ENCODE results near the gene C22orf31.

Gene C22orf31

GRCh38 chr22:29061773-29062172, at the start of gene C22orf31:
Gene C22orf31, minus strand, starts transcription at chr22:29061831. Its CDS starts 39 bp downstream, at chr22:29061792.
- TF ChIP-seq, protein P1, sequence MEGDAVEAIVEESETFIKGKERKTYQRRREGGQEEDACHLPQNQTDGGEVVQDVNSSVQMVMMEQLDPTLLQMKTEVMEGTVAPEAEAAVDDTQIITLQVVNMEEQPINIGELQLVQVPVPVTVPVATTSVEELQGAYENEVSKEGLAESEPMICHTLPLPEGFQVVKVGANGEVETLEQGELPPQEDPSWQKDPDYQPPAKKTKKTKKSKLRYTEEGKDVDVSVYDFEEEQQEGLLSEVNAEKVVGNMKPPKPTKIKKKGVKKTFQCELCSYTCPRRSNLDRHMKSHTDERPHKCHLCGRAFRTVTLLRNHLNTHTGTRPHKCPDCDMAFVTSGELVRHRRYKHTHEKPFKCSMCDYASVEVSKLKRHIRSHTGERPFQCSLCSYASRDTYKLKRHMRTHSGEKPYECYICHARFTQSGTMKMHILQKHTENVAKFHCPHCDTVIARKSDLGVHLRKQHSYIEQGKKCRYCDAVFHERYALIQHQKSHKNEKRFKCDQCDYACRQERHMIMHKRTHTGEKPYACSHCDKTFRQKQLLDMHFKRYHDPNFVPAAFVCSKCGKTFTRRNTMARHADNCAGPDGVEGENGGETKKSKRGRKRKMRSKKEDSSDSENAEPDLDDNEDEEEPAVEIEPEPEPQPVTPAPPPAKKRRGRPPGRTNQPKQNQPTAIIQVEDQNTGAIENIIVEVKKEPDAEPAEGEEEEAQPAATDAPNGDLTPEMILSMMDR (IDR thresholded peaks at IDR 0.05; ENCODE audit: insufficient read depth, missing control alignments) = no peak
- DNase-seq (ENCODE audit: insufficient read length, low spot score) (no peak), FAIRE-seq (no peak)

DNA sequence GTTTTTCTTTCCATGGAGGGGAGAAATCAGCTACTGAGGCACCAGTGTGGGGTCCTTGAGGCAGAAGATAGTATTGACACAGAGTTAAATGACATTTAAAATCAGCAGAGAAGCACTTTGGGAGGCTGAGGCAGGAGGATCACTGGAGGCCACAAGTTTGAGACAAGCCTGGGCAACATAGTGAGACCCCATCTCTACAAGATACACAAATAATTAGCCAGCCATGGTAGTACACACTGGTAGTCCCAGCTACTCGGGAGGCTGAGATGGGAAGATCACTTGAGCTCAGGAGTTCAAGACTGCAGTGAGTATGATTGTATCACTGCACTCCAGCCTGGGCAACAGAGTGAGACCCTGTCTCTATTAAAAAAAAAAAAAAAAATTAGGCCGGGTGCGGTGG, 49.3 kb upstream of the C22orf31 start:
- DNase-seq (ENCODE audit: insufficient read length, low spot score) (no peak), FAIRE-seq (no peak)
- TF ChIP-seq, protein P1 (IDR thresholded peaks at IDR 0.05; ENCODE audit: insufficient read depth, missing control alignments) = no peak

GRCh38 chr22:29109822-29110221, 48.2 kb upstream of the C22orf31 start:
- TF ChIP-seq, protein P1 (IDR thresholded peaks at IDR 0.05; ENCODE audit: insufficient read depth, missing control alignments) = no peak
- DNase-seq (ENCODE audit: insufficient read length, low spot score) (no peak), FAIRE-seq (no peak)

DNA sequence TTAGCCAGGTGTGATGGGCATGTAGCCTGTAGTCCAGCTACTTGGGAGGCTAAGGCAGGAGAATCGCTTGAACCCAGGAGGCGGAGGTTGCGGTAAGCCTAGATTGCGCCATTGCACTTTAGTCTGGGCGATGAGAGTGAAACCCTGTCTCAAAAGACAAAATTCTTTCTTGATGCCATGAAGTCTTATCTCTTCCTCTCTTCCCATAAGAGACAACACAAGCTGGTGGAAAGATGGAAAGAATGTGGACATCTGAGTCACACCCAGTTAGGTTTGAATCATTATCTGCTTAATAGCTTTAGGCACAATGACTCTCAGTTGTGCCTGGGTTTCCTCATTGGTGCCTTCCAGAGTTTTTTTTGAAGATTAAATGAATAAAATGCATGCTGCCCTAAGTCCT, 46.5 kb upstream of the C22orf31 start:
- FAIRE-seq (no peak), DNase-seq (ENCODE audit: insufficient read length, low spot score) (no peak)
- TF ChIP-seq, protein P1 (IDR thresholded peaks at IDR 0.05; ENCODE audit: insufficient read depth, missing control alignments) = no peak

GRCh38 chr22:29106839-29107238, 45.2 kb upstream of the C22orf31 start:
- DNase-seq (ENCODE audit: insufficient read length, low spot score) = no peak
- TF ChIP-seq, protein P1 (IDR thresholded peaks at IDR 0.05; ENCODE audit: insufficient read depth, missing control alignments) = no peak
- FAIRE-seq = no peak

DNA sequence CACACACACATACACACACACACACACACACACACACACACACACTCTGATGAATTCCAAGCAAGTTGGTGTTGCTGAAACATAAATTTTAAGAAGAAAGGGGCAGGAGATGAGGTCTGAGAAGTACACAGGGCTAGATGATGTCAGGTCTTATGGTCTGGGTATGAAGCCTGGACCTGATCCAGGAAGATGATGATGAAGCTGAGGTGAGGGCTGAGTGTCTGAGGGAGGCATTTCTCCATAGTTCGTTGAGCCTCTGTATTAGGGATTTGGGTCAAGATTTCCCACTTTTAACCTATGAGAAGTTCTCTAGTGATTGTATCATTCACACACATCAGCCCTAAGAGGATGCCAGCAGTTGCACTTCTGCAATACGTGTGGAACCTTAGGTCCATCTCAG, 43.8 kb upstream of the C22orf31 start:
- DNase-seq (ENCODE audit: insufficient read length, low spot score) (no peak), FAIRE-seq (no peak)
- TF ChIP-seq, protein P1 (IDR thresholded peaks at IDR 0.05; ENCODE audit: insufficient read depth, missing control alignments) = no peak

DNA sequence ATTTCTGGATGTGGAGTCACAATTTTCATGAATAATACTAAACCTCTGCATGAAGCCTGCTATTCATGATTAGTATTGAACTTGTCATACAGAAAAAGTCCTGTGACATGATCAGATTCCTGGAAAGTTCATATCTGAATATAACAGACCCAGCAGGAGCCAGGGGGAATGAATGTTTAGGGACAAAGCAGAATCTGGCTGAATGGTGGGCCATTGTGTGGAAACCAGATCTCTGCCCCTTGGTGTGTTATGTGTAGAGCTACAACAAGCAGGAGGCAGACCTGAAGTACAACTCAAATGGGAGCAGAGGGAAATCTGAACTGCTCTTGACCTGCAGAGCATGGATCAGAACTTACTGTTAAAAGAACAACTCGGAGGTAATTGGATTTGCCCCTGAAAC, 41.5 kb upstream of the C22orf31 start:
- TF ChIP-seq, protein P1 (IDR thresholded peaks at IDR 0.05; ENCODE audit: insufficient read depth, missing control alignments) = no peak
- DNase-seq (ENCODE audit: insufficient read length, low spot score) (no peak), FAIRE-seq (no peak)

All from D721Med (cell line).